Stimulated activated CD4-positive, alpha-beta T cell treated with anti-CD3 and anti-CD28 coated beads, Interleukin-2, amount 100 ng/mL, for 24 hours (primary cell): Measurements from ENCODE around the gene SIK2.
A peak's percentile ranks its signal among the peaks of the same experiment; 100 is the strongest.

Source experiments
- DNase-seq, 2 donors: peaks; one replicate each; pipeline ENCODE4 v3.0.0-alpha.2; 2020

SIK2 gene

GRCh38 chr11:111601979-111602864 lies at the start of gene SIK2:
TSS of gene SIK2 (plus strand) at chr11:111602449. CDS start at chr11:111602564, 115 bp downstream.
- peak; percentile 88 to 91 for DNase-seq

- no peak for DNase-seq
These were observed 47.7 kb upstream of the SIK2 start for GRCh38 chr11:111554532-111554931.

GRCh38 chr11:111555255-111555654 lies 47.0 kb upstream of the SIK2 start:
- DNase-seq, result no peak

DNA sequence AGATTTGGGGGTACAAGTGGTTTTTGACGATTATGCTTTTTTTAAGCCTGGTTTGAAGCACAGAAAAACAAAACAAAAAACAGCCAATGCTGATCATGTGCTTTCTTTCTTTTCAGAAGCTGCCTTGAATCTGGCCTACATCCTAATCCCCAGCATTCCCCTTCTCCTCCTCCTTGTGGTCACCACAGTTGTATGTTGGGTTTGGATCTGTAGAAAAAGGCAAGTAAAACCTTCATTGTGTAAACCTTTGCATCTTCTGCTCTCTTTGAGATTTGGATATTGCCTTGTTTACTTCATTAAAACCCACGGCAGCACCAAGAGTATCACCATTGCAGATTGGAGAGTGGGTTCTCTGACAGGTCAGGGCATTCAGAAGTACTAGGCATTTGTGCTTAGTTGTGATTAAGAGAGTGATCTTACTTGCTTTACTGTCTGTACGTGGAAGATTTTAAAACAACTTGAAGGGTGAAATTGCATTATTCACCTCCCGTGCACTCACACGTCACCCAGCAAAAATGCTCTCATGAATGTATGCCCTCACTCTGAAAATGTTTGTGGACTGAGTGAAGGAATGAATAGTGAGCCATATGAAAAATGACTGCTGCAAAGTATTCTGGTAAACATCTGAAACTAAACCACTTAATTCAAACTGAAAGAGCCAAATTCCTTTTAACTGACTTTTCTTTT lies 44.7 kb upstream of the SIK2 start:
- no peak for DNase-seq

DNA sequence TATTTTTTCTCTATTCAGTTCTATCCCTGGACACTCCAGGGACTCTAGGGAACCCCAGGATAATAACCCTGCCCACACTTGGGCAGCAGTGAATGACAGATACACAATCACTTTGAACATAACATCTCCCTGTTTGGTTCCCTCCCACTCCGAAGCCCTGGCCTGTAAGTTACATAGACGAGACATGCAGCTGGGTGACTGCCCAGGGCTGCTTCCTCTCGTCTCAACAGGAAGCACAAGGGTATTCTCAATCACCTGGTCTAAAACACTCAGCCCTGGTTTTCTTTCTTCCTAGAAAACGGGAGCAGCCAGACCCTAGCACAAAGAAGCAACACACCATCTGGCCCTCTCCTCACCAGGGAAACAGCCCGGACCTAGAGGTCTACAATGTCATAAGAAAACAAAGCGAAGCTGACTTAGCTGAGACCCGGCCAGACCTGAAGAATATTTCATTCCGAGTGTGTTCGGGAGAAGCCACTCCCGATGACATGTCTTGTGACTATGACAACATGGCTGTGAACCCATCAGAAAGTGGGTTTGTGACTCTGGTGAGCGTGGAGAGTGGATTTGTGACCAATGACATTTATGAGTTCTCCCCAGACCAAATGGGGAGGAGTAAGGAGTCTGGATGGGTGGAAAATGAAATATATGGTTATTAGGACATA lies 42.3 kb upstream of the SIK2 start:
- DNase-seq, result no peak

DNA sequence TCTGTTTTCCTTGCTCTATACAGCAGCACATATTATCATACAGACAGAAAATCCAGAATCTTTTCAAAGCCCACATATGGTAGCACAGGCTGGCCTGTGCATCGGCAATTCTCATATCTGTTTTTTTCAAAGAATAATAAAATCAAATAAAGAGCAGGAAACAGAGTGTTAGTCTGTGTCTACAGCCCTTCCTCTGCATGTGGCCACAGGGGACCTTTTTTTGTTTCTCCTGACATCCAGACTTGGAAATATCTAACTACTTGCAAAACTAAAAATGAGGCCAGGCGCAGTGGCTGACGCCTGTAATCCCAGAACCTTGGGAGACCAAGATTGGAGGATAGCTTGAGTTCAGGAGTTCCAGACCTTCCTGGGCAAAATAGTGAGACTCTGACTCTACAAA lies 41.4 kb upstream of the SIK2 start:
- DNase-seq, result no peak

- DNase-seq, result no peak
These were observed 40.9 kb upstream of the SIK2 start for GRCh38 chr11:111561306-111561705.

DNA sequence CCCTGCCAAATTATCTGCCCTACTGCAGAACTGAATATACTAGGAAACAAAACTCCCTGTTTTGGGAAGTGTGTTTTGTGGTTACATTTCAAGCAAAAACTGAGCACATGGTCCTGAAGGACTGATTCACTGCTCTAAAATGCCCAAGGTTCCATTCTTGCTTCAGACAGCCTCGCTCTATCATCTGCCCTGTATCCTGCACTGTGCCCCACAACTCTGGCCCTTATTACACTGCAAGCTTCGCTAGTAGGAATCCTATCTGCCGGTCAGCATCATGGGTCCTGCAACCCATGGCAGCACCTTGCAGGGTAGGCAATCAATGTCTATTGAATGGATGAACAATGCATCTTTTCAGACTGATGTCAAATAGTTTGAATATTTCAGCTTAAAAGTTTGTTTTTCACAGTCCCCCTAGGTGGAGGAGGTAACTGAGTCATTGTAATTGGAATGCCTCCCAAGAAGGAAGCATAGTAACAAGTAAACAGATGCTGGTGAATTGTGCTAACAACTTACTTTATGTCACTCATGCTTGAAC lies 40.4 kb upstream of the SIK2 start:
- DNase-seq, result no peak

GRCh38 chr11:111562692-111563389 lies 39.4 kb upstream of the SIK2 start:
- DNase-seq, result no peak

GRCh38 chr11:111565114-111565720 lies 37.0 kb upstream of the SIK2 start:
- peak; percentile 65 to 72 for DNase-seq

DNA sequence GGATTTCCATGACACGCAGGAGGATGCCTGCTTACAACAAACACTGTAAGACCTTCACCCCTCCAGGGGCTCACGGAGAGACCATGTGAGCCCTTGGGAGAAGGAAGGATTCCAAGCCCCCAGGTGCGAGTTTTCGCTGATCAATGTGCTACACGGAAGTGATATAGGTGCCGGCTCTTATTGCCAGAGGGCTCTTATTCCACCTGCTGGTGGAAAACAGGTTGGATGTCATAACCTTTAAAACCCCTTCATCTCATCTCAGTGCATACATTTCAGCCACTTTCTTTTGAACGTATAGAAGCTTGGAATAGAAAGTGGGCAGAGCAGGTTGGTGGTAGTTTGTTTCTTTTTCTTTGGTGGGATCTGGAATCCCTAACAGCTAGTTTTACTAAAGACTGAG lies 35.9 kb upstream of the SIK2 start:
- no peak for DNase-seq

GRCh38 chr11:111569476-111569875 lies 32.8 kb upstream of the SIK2 start:
- no peak for DNase-seq

GRCh38 chr11:111570796-111571195 lies 31.5 kb upstream of the SIK2 start:
- no peak for DNase-seq

- no peak for DNase-seq
These were observed 30.3 kb upstream of the SIK2 start for GRCh38 chr11:111571829-111572501.

GRCh38 chr11:111572581-111572980 lies 29.7 kb upstream of the SIK2 start:
- DNase-seq, result no peak

- DNase-seq, result no peak
These were observed 28.4 kb upstream of the SIK2 start for GRCh38 chr11:111573821-111574249.

DNA sequence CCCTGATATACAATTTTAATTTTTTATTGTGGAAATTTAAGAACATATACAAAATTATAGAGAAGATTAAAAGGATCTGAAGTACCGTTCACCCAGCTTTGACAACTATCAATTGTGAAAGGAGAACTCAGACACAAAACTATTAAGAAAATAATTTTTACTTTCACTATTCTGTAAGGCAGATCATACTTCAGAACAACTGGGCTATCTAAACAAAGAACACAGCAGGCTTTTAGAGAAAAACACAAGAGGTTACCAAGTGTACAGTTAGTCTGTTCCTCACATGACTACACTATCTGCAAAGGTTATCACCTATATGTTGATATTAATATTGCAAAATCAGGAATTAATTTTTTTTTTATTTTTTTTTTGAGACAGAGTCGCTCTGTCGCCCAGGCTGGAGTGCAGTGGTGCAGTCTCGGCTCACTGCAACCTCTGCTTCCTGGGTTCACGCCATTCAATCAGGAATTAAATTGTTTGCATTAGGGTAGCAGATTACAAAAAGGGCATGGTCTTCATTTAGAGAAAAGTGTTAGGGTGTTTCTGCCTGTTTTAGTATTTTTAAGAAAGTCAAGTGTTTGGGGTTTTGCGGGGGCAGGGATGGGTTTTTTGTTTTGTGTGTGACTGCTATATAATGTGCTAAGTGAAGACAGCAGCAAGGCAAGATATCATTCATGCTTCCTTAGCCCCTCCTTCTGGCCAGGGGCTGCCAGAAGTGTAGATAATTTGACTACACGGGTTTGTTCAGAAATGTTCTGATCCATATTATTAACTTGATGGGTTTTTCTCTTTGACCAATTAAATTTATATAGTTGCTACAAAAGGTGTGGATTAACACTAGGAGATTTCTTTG lies 27.6 kb upstream of the SIK2 start:
- DNase-seq, result no peak

DNA sequence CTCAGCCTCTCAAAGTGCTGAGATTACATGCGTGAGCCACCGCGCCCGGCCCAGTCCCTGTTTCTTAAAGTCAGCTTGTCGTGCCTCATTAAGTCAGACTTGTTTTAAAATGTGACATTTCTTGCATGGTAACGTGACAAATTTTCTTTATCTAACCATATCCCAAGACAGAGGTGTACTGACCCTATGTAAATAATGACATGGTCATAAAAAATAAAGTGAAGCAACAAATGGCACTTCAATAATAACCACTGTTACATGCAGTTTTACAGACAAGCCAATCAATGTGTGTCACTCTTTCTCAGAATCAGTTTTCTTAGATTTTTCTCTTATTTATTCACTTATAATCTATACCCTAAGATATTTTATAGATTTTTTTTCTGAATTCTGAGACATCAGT lies 26.5 kb upstream of the SIK2 start:
- DNase-seq, result no peak

DNA sequence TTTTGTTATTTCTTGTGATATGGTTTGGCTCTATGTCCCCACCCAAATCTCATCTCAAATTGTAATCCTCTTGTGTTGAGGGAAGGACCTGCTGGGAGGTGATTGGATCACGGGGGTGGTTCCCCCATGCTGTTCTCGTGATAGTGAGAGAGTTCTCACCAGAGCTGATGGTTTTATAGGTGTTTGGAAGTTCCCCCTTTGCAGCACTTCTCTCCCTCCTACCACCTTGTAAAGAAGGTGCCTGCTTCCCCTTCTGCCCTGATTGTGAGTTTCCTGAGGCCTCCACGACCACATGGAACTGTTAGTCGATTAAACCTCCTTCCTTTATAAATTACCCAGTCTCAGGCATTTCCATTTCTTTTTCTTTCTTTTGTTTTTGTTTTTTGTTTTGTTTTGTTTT lies 24.4 kb upstream of the SIK2 start:
- no peak for DNase-seq

DNA sequence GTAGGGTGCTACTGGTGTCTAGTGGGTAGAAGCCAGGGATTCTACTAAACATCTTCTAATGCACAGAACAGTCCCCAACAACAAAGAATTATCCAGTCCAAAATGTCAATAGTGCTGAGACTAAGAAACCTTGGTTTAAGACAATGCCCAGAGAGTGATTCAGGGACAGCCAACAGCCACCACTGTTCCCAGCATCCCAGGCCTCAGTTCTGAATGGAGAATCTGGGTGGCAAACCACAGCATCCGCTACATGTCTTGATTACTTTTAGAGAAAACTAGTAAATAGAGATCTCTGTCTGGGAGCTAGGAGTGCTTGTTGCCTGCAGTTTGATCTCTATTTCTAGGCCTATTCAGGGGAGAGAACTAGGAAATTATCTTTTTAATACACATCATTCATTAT lies 20.9 kb upstream of the SIK2 start:
- no peak for DNase-seq

DNA sequence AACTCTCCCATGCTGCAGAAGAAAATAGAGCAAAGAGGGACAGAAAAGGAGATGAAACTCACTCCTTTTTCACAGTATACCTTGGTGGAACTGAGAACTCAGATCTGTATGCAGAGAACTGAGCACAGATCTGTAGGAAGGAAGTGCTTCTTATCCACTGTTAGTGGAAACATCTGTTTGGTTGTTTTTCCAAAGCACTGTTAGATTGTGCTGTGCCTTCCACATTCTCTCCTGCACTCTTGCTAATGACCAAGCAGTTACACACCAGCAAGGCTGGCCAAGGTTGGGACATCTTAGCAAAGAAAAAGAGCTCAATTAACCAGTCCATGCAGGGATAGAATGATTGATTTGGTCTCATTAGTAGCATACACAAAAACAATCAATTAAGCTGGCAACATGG lies 20.1 kb upstream of the SIK2 start:
- DNase-seq, result no peak
